ENCODE measurements around the gene APOD.

Gene APOD

DNA sequence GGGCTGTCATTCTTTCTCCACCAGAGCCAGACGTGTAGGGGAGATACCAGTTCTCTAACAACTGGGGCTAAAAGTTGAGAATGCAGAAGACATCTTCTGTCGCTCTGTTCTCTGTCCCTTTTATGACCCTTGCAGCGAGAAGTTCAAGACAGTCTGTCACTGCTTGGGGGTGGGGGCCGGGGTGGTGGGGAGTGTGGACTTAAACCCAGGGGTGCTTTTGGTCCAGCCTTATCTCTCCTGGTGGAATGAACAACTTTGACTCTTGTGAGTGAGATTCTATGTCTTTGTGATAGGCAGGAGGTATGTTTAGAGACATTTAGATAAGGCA lies 767 bp upstream of the APOD start:
- no peak for DNase-seq

DNA sequence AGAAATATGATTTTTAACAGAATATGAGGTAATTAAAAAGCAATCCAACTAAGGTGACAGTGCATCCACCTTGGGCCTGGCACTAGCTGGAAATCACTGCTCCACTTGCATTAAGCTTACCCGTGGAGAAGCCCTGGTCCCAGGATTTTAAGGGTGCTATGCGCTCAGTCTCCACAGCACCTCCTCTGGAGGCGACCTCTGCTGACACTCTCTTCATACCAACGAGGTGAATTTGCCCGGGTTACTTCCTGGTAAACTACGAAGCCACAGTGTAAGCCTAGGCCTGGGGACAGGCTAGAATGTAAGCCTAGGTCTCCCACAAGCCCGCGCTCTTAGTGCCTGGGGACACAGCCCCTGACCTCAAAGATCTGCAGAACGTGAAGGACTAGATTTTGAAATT lies 793 bp downstream of the APOD start:
- DNase-seq: no peak

DNA sequence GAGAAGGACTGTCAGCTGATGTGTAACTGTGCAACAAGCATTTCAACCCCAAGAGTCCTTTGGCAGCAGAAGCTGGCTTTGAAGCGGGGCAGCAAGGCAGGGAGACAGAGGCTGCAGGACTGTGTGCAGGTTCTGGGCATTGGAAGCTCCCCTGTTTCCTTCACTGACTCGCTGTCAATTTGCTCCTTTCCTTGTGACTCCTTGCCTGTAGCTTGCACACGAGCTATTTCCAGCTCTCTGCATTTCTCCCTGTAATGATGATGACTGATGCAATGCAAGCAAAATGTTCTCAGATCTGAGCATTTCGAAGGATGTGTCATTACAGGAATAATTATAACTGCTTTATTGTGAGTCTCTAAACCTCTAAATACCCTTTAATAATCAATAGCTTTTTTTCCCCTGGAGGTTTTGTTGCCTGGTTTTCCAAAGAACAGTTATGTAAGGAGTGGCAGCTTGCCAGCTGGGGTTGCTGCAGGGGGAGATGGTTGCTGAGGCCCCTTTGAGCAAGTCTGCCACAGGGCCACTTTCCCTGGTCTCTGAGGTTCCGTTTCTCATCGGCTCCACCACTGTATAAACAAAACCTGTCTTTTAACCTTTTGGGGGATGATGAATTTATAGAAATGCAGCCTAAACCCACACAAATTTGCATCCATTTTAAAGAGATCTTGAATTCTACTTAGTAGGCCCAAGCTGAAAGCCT lies 2.8 kb downstream of the APOD start:
- DNase-seq: no peak

DNA sequence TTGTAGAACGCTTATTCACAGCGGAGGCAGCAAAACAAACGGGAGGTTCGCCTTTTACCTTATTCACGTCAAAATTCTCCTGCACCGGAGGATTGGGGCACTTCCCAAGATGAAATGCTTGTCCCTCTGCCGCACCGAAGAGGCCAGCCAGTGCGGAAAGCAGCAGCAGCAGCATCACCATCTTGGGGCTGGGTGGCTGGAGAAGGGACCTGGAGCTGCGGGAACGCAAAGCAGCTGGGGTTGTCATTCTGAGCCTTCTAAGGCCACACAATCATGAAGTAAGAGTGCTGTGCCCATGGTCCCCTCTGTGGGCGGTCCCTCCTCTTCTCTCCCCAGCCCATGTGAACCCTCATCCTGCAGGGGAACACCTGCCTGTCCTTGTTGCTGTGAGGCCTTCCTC lies 4.5 kb downstream of the APOD start:
- no peak for DNase-seq

- DNase-seq: no peak
These were observed 5.2 kb downstream of the APOD start for GRCh38 chr3:195578565-195578964.

- no peak for DNase-seq
These were observed 6.0 kb downstream of the APOD start for GRCh38 chr3:195577645-195578177.

DNA sequence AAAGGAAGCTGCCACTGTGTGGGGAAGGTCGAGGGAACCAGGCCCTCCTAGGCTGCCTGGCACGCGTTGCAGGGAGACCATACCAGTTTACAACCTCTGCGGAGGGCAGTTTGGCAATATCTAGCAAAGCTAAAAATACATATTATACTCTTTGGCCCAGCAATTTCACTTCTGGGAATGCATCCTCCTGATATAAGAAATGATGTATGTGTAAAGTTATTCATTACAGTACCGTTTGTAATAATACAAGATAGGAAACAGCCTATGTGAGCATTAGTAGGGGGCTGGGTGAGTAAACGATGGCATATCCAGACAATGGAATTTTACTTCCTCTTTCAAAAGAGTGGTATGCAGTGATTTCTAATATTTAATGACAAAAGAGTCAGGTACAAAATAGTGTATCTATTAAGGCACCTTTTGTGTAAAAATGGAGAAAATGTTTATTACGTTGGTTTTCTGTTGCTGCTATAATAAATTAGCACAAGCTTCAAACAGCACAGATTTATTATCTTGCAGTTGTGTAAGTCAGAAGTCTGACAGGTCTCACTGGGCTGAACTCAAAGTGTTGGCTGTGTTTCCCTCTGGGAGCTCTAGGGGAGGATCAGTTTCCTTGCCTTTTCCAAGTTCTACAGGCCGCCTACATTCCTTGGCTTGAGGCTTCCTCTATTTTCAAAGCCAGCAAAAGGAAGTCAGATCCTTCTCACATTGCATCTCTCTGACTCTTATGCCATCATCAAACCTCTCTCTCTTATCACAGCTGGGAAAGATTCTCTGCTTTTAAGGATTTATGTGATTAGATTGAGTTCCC lies 9.0 kb downstream of the APOD start:
- DNase-seq: no peak

- no peak for DNase-seq
These were observed 9.9 kb downstream of the APOD start for GRCh38 chr3:195573611-195574496.

DNA sequence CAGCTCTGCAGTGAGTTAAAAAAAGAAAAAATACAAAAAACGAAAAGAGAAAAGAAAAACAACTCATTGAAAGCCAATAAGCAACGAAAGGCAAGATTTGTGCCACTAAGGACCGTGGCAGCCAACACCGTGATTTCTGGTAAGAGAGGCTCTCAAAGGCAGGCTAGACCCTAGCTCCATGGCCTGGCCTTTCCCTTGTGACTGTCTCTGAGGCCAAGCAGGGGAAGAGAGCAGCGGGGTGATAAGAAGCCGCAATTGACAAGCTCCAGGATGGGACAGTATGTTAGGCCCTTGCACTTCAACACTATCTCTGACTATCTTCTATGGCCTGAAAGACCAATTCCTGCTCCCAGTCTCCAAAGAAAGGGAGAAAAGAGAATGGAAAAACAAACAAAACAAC lies 12.4 kb downstream of the APOD start:
- DNase-seq: no peak

DNA sequence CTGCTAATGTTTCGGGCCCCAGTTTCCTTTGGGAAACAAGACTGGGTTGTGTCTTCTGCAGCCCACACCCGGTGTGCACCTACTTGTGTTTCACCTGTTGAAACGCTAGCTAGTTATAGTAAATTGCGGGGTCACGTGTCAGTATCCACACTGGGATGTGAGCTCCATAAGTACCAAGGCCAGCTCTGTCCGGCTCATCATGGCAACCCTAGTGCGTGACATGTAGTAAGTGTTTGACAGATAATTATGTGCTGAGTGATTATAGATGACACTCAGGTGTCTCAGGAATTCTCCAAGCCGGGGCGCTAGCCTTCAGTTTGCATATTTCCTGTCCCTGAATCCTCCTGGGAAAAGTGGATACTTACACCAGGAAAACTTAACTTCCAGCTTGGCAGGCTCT lies 12.8 kb downstream of the APOD start:
- no peak for DNase-seq

DNA sequence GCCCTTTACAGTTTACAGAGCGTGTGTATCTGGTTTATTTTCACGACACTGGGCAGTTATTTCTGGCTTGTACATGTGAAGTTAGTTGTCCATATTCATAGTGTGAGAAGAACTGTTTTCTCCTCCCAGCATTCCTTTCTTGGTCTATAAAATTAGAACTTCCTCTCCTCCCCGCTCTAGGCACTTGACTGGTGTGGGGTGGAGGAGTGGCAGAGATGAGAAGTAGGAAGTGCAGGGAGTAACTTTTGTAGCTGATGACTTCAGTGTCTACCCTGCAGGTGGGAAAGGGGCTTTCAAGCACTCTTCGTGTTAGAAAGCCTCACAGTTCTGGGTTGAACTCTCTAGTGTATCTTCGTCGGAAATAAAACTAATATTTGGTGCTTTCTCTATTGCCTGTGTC lies 13.4 kb downstream of the APOD start:
- no peak for DNase-seq

DNA sequence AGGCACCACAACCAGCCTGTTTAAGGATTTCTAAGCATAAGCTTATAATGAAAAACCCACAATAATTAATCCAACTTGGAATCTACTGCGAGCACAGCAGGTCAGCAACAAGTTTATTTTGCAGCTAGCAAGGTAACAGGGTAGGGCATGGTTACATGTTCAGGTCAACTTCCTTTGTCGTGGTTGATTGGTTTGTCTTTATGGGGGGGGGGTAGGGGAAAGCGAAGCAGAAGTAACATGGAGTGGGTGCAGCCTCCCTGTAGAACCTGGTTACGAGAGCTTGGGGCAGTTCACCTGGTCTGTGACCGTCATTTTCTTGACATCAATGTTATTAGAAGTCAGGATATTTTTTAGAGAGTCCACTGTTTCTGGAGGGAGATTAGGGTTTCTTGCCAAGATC lies 15.1 kb downstream of the APOD start:
- no peak for DNase-seq

GRCh38 chr3:195566797-195567196 lies 16.9 kb downstream of the APOD start:
- peak; percentile 23 for DNase-seq

- no peak for DNase-seq
These were observed 18.0 kb downstream of the APOD start for GRCh38 chr3:195565716-195566115.

- DNase-seq: no peak
These were observed 20.4 kb downstream of the APOD start for GRCh38 chr3:195563317-195563716.

DNA sequence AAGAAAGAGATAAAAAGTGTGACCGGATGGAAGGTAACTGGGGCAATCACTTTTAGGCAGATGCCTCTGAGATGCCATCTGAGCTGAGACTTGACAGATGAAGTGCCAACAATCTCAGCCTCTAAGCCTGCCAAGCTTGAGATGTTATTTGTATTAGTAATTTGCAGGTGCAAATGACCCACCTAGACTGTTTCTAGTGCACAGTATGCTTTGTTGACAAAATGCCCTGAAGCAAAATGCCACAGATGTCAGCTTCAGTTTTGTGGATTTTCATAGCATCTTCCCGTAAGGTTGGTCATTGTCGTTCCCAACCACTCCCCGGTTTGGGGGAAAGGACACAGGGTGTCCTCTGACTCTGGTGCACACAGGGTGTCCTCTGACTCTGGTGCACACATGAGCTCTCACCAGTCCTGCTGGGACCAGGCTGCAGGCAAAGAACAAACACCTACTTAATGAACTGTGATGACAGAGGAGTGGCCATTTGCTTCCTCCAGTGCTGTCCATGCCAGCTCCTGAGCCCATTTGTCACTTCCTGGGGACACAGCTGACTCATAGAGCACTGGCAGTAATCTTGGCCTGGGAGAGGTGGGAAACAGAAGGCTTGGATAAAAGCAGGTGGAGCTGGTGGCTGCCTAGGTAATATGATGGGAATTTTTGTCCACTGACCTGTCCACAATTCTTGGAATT lies 23.9 kb downstream of the APOD start:
- DNase-seq: no peak

- DNase-seq: peak; percentile 28
These were observed 25.1 kb downstream of the APOD start for GRCh38 chr3:195558602-195559001.

GRCh38 chr3:195557322-195557721 lies 26.4 kb downstream of the APOD start:
- DNase-seq: no peak

DNA sequence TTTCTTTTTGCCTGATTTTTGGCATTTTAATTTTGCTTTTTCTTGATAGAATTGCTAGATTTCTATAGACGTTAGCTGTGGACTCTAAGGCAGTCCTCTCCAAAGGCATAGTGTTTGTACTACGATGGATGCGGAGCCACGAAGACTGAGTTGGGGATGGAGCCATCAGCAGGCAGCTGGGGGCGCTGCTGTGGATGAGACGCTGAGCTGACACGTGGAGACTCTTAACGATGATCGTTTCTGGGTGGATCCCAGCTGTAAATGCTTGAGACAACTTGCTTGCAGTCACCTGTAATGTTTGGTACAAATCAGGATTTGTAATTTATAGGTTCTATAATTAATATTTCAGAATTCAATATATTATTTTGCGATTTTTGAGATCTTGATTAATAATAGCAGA lies 27.4 kb downstream of the APOD start:
- no peak for DNase-seq

GRCh38 chr3:195555110-195555509 lies 28.6 kb downstream of the APOD start:
- DNase-seq: no peak

DNA sequence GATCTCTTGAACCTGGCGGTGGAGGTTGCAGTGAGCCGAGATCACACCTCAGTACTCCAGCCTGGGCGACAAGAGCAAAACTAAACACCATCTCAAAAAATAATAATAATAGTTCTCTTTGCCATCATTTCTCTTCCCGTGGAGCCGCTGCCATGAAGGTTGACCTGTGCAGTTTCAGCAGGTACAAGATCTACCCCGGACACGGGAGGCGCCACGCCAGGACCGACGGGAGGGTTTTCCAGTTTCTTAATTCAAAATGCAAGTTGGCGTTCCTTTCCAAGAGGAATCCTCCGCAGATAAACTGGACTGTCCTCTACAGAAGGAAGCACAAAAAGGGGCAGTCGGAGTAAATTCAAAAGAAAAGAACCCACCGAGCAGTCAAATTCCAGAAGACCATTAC lies 29.3 kb downstream of the APOD start:
- DNase-seq: no peak

GRCh38 chr3:195553268-195553667 lies 30.5 kb downstream of the APOD start:
- DNase-seq: no peak

Data from NCI-H226 (cell line).